Adipose tissue (tissue), 3 donors: ENCODE measurements around the gene LSM2. TPM values are rescaled to one million over a fixed set of nuclear protein-coding genes. Genes with fewer than 3 reads are reported as not detected.

Experiments
- H3K27ac ChIP-seq: one replicate; pipeline ENCODE4 v1.5.1; 2013; ENCODE audit warnings: low read depth, low read length
- WGBS, 3 donors: extraction: QIAGEN DNeasy Blood & Tissue Kit; methylation state at CpG; one replicate each; pipeline ENCODE4 v1.1.7; 2013; 5-methylcytosine and 5-hydroxymethylcytosine counted together
- polyA plus RNA-seq, 3 donors: library from polyadenylated mRNA; stranded (reverse); fragments of 200-250 nt; gene quantifications; one replicate each; pipeline ENCODE4 v1.2.3, GENCODE V29; 2013
- donor health status: healthy with polysubstance abuse.
- donor health status: Bipolar disorder and iron deficiency.
- donor health status: healthy.

LSM2 gene
- polyA plus RNA-seq, 3 donors = 29.7 to 55.0 (median 38.1) TPM

DNA sequence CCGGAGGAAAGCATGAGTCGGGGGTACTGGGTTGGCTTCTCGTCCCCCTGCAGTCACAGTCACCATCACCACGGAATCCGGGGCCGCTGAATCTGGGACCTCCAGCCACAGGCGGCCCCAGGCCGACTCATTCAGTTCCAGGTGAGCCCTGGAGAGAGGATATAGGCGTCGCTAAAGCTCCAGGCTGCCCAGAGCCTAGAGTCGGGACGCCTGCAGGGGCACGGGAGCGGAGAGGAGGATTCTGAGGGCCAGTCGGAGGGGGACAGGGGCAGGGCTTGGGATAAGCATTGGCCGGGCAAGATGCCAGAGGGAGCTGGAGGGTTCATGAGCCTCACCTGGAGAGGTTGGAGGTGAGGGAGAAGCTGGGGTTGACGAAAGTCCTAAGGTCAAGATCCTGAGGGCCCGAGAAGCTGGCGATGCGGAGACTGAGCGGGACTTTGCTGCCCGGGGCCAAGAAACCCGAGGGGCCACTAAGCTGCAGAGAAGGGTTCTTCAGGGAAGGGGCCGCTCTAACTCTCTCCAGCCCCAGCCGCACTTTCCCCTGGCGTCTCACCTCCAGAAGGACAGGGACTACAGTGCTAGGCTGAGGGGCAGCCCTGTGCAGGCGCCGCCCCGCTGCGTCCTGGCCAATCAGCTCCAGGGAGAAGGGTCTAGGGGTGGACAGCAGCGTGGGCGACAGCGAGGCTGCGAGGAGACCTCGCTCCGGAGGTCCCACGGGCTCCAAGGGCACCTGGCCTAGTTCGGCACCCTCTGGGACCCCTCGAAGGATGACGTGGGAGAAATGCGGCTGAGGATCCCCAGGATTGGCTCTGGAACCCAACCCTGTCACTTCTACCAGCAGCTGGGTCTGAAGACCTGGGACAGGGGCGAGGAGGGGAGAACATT lies 40.6 kb downstream of the LSM2 start:
- H3K27ac ChIP-seq = no peak overlapping the region
- WGBS, 3 donors = 36 to 62% (median 62%) methylated on average over 42 of the region's 42 CpGs

GRCh38 chr6:31765559-31765909 lies 41.2 kb downstream of the LSM2 start:
- no peak overlapping the region for H3K27ac ChIP-seq
- 87 to 91% (median 87%) methylated on average over 9 of the region's 9 CpGs for WGBS, 3 donors

DNA sequence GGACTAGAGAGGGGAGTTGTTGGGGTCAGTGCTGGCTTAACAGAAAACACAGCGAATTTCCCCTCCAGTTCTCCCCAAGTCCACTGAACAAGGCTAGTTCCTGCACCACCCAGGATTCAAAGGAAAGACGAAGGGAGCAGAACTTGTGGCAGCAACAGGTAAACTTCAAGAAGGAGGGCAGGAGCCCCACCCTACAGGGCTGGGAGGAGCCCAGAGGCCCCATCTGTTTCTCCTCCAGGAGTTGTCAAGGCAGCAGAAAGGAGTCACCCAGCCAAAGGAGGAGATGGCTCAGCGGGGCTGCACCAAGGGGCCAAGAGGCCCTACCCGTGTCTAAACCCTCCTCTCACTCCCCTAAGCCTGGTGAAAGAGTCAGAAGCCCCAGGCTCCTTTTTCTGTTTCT lies 42.6 kb downstream of the LSM2 start:
- 78 to 83% (median 83%) methylated on average over 4 of the region's 4 CpGs for WGBS, 3 donors
- H3K27ac ChIP-seq = no peak overlapping the region

GRCh38 chr6:31763619-31763940 lies 43.2 kb downstream of the LSM2 start:
- 35 to 39% (median 36%) methylated on average over 1 of the region's 1 CpG for WGBS, 3 donors
- H3K27ac ChIP-seq = no peak overlapping the region

DNA sequence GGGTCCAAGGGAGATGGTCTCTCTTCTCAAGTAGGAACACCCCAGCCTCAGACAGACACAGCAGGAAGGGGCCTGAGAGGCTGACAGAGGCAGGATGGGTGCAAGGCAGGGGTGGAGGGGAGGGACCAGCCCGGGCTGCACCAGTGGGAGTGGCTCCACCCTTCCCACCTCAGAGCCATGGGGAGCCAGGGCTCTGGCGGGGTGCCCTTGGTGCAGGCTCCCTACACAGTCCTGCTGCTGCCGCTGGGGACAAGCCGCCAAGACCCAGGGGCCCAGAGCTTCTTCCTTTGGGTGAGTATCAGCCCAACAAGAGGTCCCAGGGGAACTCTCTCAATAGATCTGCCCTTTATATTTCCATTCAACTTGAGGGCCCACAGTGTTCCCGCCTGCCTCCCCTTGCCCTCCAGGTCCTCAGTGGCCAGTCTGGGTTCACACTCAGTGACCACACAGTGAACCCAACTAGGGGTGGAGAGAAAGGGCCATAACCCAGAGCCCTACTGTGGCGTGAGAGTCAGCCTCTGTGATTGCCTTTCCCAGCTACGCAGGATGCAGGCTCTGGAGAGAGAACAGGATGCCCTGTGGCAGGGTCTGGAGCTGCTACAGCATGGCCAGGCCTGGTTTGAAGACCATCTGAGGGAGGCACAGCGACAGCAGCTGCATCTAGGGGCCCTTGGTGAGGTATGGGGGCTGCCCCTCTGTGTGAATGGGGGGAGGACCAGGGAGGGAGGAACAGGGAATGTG lies 43.7 kb downstream of the LSM2 start:
- no peak overlapping the region for H3K27ac ChIP-seq
- 65 to 80% (median 76%) methylated on average over 8 of the region's 8 CpGs for WGBS, 3 donors

GRCh38 chr6:31762356-31762755 lies 44.4 kb downstream of the LSM2 start, which contains the start of gene SAPCD1:
Gene SAPCD1 (plus strand): TSS chr6:31762656. CDS start chr6:31763055, 399 bp downstream.
- no peak within 1 kb of the TSS for H3K27ac ChIP-seq
- 73 to 83% (median 80%) methylated on average over 4 of the region's 4 CpGs for WGBS, 3 donors

DNA sequence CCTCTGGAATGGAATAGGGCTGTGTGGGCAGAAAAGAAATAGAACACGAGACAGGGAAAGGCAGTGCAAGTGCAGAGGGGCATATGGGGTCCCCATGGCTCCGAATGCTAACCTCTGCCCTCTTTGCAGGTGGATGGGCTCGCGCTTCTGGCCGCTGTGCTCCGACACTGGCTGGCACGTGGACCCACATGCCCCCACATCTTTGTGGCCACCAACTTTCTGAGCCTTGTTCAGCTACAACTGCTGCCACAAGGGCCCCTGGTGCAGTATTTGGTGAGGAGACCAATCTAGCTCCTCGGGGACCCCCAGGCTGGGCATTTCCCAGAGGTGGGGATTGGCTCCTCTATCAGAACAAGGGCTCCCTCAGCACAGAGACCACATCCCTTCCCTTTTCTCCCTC lies 45.4 kb downstream of the LSM2 start:
- 97 to 99% (median 97%) methylated on average over 8 of the region's 8 CpGs for WGBS, 3 donors
- no peak overlapping the region for H3K27ac ChIP-seq

- 85 to 95% (median 93%) methylated on average over 5 of the region's 5 CpGs for WGBS, 3 donors
These were observed 46.0 kb downstream of the LSM2 start for GRCh38 chr6:31760790-31761189.

GRCh38 chr6:31758281-31758680 lies 48.5 kb downstream of the LSM2 start:
- no peak overlapping the region for H3K27ac ChIP-seq

More at GRCh38 chr6:31760790-31761189, 46.0 kb downstream of the LSM2 start:
- no peak overlapping the region for H3K27ac ChIP-seq

DNA sequence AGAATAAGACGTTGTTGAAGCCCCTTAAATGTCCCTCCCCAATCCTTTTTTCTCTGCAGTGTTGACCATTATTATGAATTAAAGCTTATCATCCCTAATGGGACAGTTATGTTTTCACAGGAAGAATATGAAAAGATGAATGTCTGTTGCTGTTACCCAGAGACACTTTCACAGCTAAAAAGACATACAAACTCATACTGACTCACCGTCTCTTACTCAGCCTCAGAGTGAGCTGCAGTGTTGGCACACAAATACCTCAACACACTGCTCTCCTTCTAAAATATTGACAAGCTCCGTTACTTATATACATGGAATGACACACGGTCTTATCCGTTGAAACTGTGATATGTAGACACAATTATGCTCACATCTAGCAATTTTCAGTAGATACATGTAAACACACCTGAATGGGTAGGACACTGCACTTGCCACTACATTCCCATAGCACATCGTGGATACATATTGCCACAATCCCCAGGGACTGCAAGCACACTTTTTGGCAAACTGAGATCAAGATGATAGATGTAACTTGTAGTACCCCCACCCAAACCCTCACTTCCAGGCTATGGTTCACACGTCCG lies 53.9 kb downstream of the LSM2 start:
- H3K27ac ChIP-seq = no peak overlapping the region
- WGBS, 3 donors = 65 to 76% (median 73%) methylated on average over 8 of the region's 8 CpGs

More at GRCh38 chr6:31758281-31758680, 48.5 kb downstream of the LSM2 start:
- WGBS, 3 donors = 90 to 97% (median 95%) methylated on average over 2 of the region's 2 CpGs

GRCh38 chr6:31750411-31751022 lies 56.2 kb downstream of the LSM2 start:
- H3K27ac ChIP-seq = no peak overlapping the region
- 85 to 95% (median 88%) methylated on average over 7 of the region's 7 CpGs for WGBS, 3 donors

GRCh38 chr6:31749301-31750036 lies 57.3 kb downstream of the LSM2 start:
- 85 to 95% (median 91%) methylated on average over 8 of the region's 8 CpGs for WGBS, 3 donors
- H3K27ac ChIP-seq = no peak overlapping the region

Other genes starting within 250 kb of the LSM2 start
- gene LTA, start 234.7 kb downstream of the LSM2 start, polyA plus RNA-seq = under 1 TPM in 2 of 3 donors, not detected in 1; 0.08 to 0.21 TPM
- 1 to 10 TPM in 1 of 3 donors, under 1 TPM in 2; 0.16 to 1.1 (median 0.56) TPM for gene TNF, start 231.4 kb downstream of the LSM2 start, polyA plus RNA-seq
- 1 to 10 TPM; 1.9 to 6.7 (median 5.3) TPM for gene LTB, start 224.5 kb downstream of the LSM2 start, polyA plus RNA-seq
- gene LST1, start 220.7 kb downstream of the LSM2 start, polyA plus RNA-seq = 10 to 100 TPM in 2 of 3 donors, 1 to 10 TPM in 1; 3.1 to 41.1 (median 32.1) TPM
- gene NCR3, start 214.0 kb downstream of the LSM2 start, polyA plus RNA-seq = under 1 TPM in 2 of 3 donors, not detected in 1; 0.14 to 0.39 TPM
- 100 to 1,000 TPM in 1 of 3 donors, 10 to 100 TPM in 1, 1 to 10 TPM in 1; 7.9 to 180 (median 63.1) TPM for gene AIF1, start 191.7 kb downstream of the LSM2 start, polyA plus RNA-seq
- gene PRRC2A, start 186.3 kb downstream of the LSM2 start, polyA plus RNA-seq = 100 to 1,000 TPM in 2 of 3 donors, 10 to 100 TPM in 1; 47.8 to 112 (median 110) TPM
- gene BAG6, start 154.3 kb downstream of the LSM2 start, polyA plus RNA-seq = 100 to 1,000 TPM; 109 to 202 (median 189) TPM
- 1 to 10 TPM; 2.0 to 6.5 (median 3.6) TPM for gene APOM, start 151.1 kb downstream of the LSM2 start, polyA plus RNA-seq
- gene C6orf47, start 146.2 kb downstream of the LSM2 start, polyA plus RNA-seq = 10 to 100 TPM in 2 of 3 donors, 1 to 10 TPM in 1; 8.8 to 17.0 (median 14.1) TPM
- gene GPANK1, start 142.0 kb downstream of the LSM2 start, polyA plus RNA-seq = 10 to 100 TPM in 2 of 3 donors, 1 to 10 TPM in 1; 9.7 to 16.6 (median 14.0) TPM
- 100 to 1,000 TPM; 103 to 186 (median 172) TPM for gene CSNK2B, start 140.9 kb downstream of the LSM2 start, polyA plus RNA-seq
- gene LY6G5B, start 137.0 kb downstream of the LSM2 start, polyA plus RNA-seq = 1 to 10 TPM; 4.2 to 9.8 (median 4.8) TPM
- 1 to 10 TPM; 1.2 to 3.5 (median 2.4) TPM for gene LY6G5C, start 125.9 kb downstream of the LSM2 start, polyA plus RNA-seq
- 10 to 100 TPM; 28.5 to 39.8 (median 30.5) TPM for gene ABHD16A, start 103.6 kb downstream of the LSM2 start, polyA plus RNA-seq
- gene LY6G6F, start 100.1 kb downstream of the LSM2 start, polyA plus RNA-seq = under 1 TPM in 1 of 3 donors, not detected in 2; 0.45 TPM
- not detected for gene LY6G6D, start 91.6 kb downstream of the LSM2 start, polyA plus RNA-seq
- gene LY6G6C, start 85.2 kb downstream of the LSM2 start, polyA plus RNA-seq = under 1 TPM in 1 of 3 donors, not detected in 2; 0.16 TPM
- under 1 TPM in 2 of 3 donors, not detected in 1; 0.06 to 0.22 TPM for gene MPIG6B, start 83.6 kb downstream of the LSM2 start, polyA plus RNA-seq
- 100 to 1,000 TPM in 2 of 3 donors, 10 to 100 TPM in 1; 21.9 to 213 (median 122) TPM for gene DDAH2, start 77.7 kb downstream of the LSM2 start, polyA plus RNA-seq
- 100 to 1,000 TPM; 140 to 335 (median 301) TPM for gene CLIC1, start 70.4 kb downstream of the LSM2 start, polyA plus RNA-seq
- 1 to 10 TPM; 2.4 to 4.4 (median 3.9) TPM for gene MSH5, start 67.0 kb downstream of the LSM2 start, polyA plus RNA-seq
- 1 to 10 TPM in 1 of 3 donors, under 1 TPM in 1, not detected in 1; 0.51 to 1.4 TPM for gene SAPCD1, start 44.3 kb downstream of the LSM2 start, polyA plus RNA-seq
- 1 to 10 TPM in 1 of 3 donors, under 1 TPM in 1, not detected in 1; 0.61 to 2.1 TPM for gene VWA7, start 29.6 kb downstream of the LSM2 start, polyA plus RNA-seq
- gene VARS1, start 11.2 kb downstream of the LSM2 start, polyA plus RNA-seq = 10 to 100 TPM; 24.2 to 38.6 (median 29.1) TPM
- gene HSPA1L, start 8.3 kb upstream of the LSM2 start, polyA plus RNA-seq = 1 to 10 TPM in 1 of 3 donors, under 1 TPM in 2; 0.59 to 1.0 (median 0.80) TPM
- gene HSPA1A, start 8.6 kb upstream of the LSM2 start, polyA plus RNA-seq = 100 to 1,000 TPM in 1 of 3 donors, 10 to 100 TPM in 2; 32.5 to 514 (median 76.3) TPM
- gene HSPA1B, start 20.8 kb upstream of the LSM2 start, polyA plus RNA-seq = 100 to 1,000 TPM in 1 of 3 donors, 10 to 100 TPM in 2; 40.9 to 501 (median 47.1) TPM
- gene NEU1, start 55.9 kb upstream of the LSM2 start, polyA plus RNA-seq = 10 to 100 TPM; 26.2 to 33.8 (median 31.5) TPM
- gene SLC44A4, start 72.0 kb upstream of the LSM2 start, polyA plus RNA-seq = 1 to 10 TPM; 1.3 to 8.1 (median 6.2) TPM
- 10 to 100 TPM; 20.1 to 35.8 (median 23.0) TPM for gene EHMT2, start 90.7 kb upstream of the LSM2 start, polyA plus RNA-seq
- 1 to 10 TPM; 1.7 to 5.2 (median 2.2) TPM for gene ZBTB12, start 95.1 kb upstream of the LSM2 start, polyA plus RNA-seq
- 10 to 100 TPM in 2 of 3 donors, 1 to 10 TPM in 1; 1.6 to 20.4 (median 18.2) TPM for gene C2, start 120.8 kb upstream of the LSM2 start, polyA plus RNA-seq
- gene CFB, start 139.1 kb upstream of the LSM2 start, polyA plus RNA-seq = 100 to 1,000 TPM in 1 of 3 donors, 10 to 100 TPM in 2; 23.8 to 211 (median 49.8) TPM
- 10 to 100 TPM; 38.8 to 60.8 (median 53.2) TPM for gene NELFE, start 152.0 kb upstream of the LSM2 start, polyA plus RNA-seq
- gene SKIC2, start 152.2 kb upstream of the LSM2 start, polyA plus RNA-seq = 10 to 100 TPM; 28.7 to 62.6 (median 59.6) TPM
- gene DXO, start 165.2 kb upstream of the LSM2 start, polyA plus RNA-seq = 10 to 100 TPM; 10.4 to 20.8 (median 15.8) TPM
- 100 to 1,000 TPM in 2 of 3 donors, 10 to 100 TPM in 1; 20.8 to 180 (median 112) TPM for gene C4A, start 175.1 kb upstream of the LSM2 start, polyA plus RNA-seq
- 100 to 1,000 TPM in 1 of 3 donors, 10 to 100 TPM in 2; 22.4 to 207 (median 93.8) TPM for gene C4B, start 207.8 kb upstream of the LSM2 start, polyA plus RNA-seq
- gene CYP21A2, start 231.4 kb upstream of the LSM2 start, polyA plus RNA-seq = 1 to 10 TPM in 2 of 3 donors, under 1 TPM in 1; 0.71 to 2.1 (median 1.4) TPM